GM12878 (cell line): Measurements from ENCODE around the gene CHRND. TPM values are rescaled to one million over a fixed set of nuclear protein-coding genes. Genes with fewer than 3 reads are reported as not detected.

ENCODE experiments used
- ATAC-seq: fragments of 200-7000 bp; cut with Tn5 transposase; 3 replicates; pipeline ENCODE4 v1.9.1; 2020; ENCODE audit warnings: mild to moderate bottlenecking, moderate library complexity
- BruUV-seq: library from RNA; stranded (reverse); fragments of 400-500 nt; replicated peaks from 2 replicates; lab custom pipeline; 2021; lab: Mats Ljungman, UMichigan
- CTCF ChIA-PET: fragments of 300-600 bp; sonication (Branson Sonifier 250); formaldehyde crosslinking; extraction: SDS; loops from one replicate; lab custom pipeline; 2021; ENCODE audit warnings: inconsistent platforms; lab: Yijun Ruan, JAX
- POLR2A ChIA-PET: fragments of 350-600 bp; formaldehyde crosslinking; extraction: SDS; loops from one replicate; lab custom pipeline; 2021; ENCODE audit warnings: inconsistent platforms; lab: Charles Lee
- RAD21 ChIA-PET: fragments of 300-600 bp; sonication (Branson Sonifier 250); formaldehyde crosslinking; loops from one replicate; lab custom pipeline; 2023; ENCODE audit warnings: antibody characterized with exemption; ENCODE audit not compliant: unreplicated experiment; lab: Charles Lee
- SMC1A ChIA-PET: fragments of 300-600 bp; sonication (Branson Sonifier 250); formaldehyde crosslinking; loops from one replicate; lab custom pipeline; 2023; ENCODE audit not compliant: unreplicated experiment, uncharacterized antibody; lab: Charles Lee
- DNase-seq: peaks from one replicate; pipeline ENCODE4 v3.0.0-alpha.2; 2011; ENCODE audit warnings: low read depth, low spot score
- FAIRE-seq: peaks from 3 replicates; lab custom pipeline; 2011; peaks lifted over from hg19 to GRCh38; lab: Jason Lieb, UNC
- H2AFZ ChIP-seq: 2 replicates; pipeline ENCODE4 v1.6.0; 2011; ENCODE audit warnings: low read depth, low read length, control low read depth; ENCODE audit not compliant: control insufficient read depth
- H3K27ac ChIP-seq: 2 replicates; pipeline ENCODE4 v1.5.1; 2011; ENCODE audit warnings: control low read depth; ENCODE audit not compliant: control insufficient read depth, insufficient read depth
- H3K27me3 ChIP-seq, 2 experiments: replicated peaks in 1 of 2; 2 replicates each; pipeline versions ENCODE4 v1.6.0 to v1.6.1; 2011; ENCODE audit warnings: low read length in 1 of 2; ENCODE audit not compliant: control insufficient read depth in 2 of 2, insufficient read depth in 2 of 2
- H3K36me3 ChIP-seq, 2 experiments: 2 replicates each; pipeline ENCODE4 v1.5.1; 2011; ENCODE audit warnings: low read length in 1 of 2; ENCODE audit not compliant: control insufficient read depth in 2 of 2, insufficient read depth in 2 of 2
- H3K4me1 ChIP-seq: 2 replicates; pipeline ENCODE4 v1.6.1; 2011; ENCODE audit warnings: mild to moderate bottlenecking, low read length, moderate library complexity, mixed read lengths; ENCODE audit not compliant: control insufficient read depth, insufficient read depth
- H3K4me2 ChIP-seq: 2 replicates; pipeline ENCODE4 v1.6.0; 2011; ENCODE audit warnings: control low read depth; ENCODE audit not compliant: control insufficient read depth, insufficient read depth
- H3K4me3 ChIP-seq: fragments of 200-600 bp; sonication (generic); 2 replicates; pipeline ENCODE4 v1.5.1; 2016
- H3K79me2 ChIP-seq: 2 replicates; pipeline ENCODE4 v1.6.0; 2011; ENCODE audit warnings: low read length; ENCODE audit not compliant: control insufficient read depth, insufficient read depth
- H3K9ac ChIP-seq: 2 replicates; pipeline ENCODE4 v1.8.0; 2011; ENCODE audit warnings: low read length, control low read depth, mixed read lengths; ENCODE audit not compliant: control insufficient read depth, insufficient read depth
- H3K9me3 ChIP-seq: replicated peaks from 3 replicates; pipeline ENCODE4 v1.5.1; 2011; ENCODE audit warnings: mild to moderate bottlenecking, low read length; ENCODE audit not compliant: control insufficient read depth, insufficient read depth
- H4K20me1 ChIP-seq: 2 replicates; pipeline ENCODE4 v1.6.0; 2011; ENCODE audit not compliant: control insufficient read depth, insufficient read depth
- ATF2 ChIP-seq: IDR thresholded peaks from 2 replicates; pipeline ENCODE4 v1.6.1; 2012; ENCODE audit warnings: low read length, inconsistent platforms
- EP300 ChIP-seq, 2 experiments: fragments of 150-350 bp in 1 of 2; IDR thresholded peaks; 2 replicates each; pipeline ENCODE4 v1.6.1; 2011 to 2012; ENCODE audit warnings: low read depth in 2 of 2, low read length in 2 of 2, borderline replicate concordance in 1 of 2, improper control_type of control experiment in 1 of 2, inconsistent platforms in 1 of 2; ENCODE audit not compliant: control insufficient read depth in 1 of 2
- HCFC1 ChIP-seq: fragments of 150-350 bp; IDR thresholded peaks from 2 replicates; pipeline ENCODE4 v1.6.1; 2014; ENCODE audit warnings: low read length
- KDM1A ChIP-seq: fragments of 200-600 bp; sonication (generic); IDR thresholded peaks from 2 replicates; pipeline ENCODE4 v1.6.1; 2016; ENCODE audit warnings: borderline replicate concordance
- MAX ChIP-seq: IDR thresholded peaks from 2 replicates; pipeline ENCODE4 v1.6.1; 2012; ENCODE audit warnings: low read depth, low read length, improper control_type of control experiment
- MEF2A ChIP-seq: IDR thresholded peaks from 2 replicates; pipeline ENCODE4 v1.6.1; 2011; ENCODE audit warnings: low read depth, mild to moderate bottlenecking, low read length, moderate library complexity; ENCODE audit not compliant: insufficient read depth
- NFXL1 ChIP-seq: fragments of 450-650 bp; IDR thresholded peaks from 2 replicates; pipeline ENCODE4 v1.6.1; 2017; ENCODE audit warnings: antibody characterized with exemption, mild to moderate bottlenecking, borderline replicate concordance
- PAX5 ChIP-seq: IDR thresholded peaks from 2 replicates; pipeline ENCODE4 v1.6.1; 2011; ENCODE audit warnings: low read depth, low read length, borderline replicate concordance
- SIX5 ChIP-seq: IDR thresholded peaks from 2 replicates; pipeline ENCODE4 v1.6.1; 2011; ENCODE audit warnings: mild to moderate bottlenecking, low read depth, low read length, moderate library complexity; ENCODE audit not compliant: severe bottlenecking
- SMAD5 ChIP-seq: IDR thresholded peaks from 2 replicates; pipeline ENCODE4 v1.6.1; 2016; ENCODE audit warnings: antibody characterized with exemption, low read depth
- STAT3 ChIP-seq: IDR thresholded peaks from 2 replicates; pipeline ENCODE4 v1.6.1; 2011; ENCODE audit warnings: low read depth, low read length, improper control_type of control experiment
- SUPT20H ChIP-seq: IDR thresholded peaks from 2 replicates; pipeline ENCODE4 v1.6.1; 2011; ENCODE audit warnings: low read depth, mild to moderate bottlenecking, low read length, moderate library complexity, borderline replicate concordance; ENCODE audit not compliant: control insufficient read depth
- TCF3 ChIP-seq: IDR thresholded peaks from 2 replicates; pipeline ENCODE4 v1.6.1; 2012; ENCODE audit warnings: low read depth, mild to moderate bottlenecking, low read length, borderline replicate concordance; ENCODE audit not compliant: insufficient read depth
- ZNF384 ChIP-seq: IDR thresholded peaks from 2 replicates; pipeline ENCODE4 v1.6.1; 2012; ENCODE audit warnings: low read depth, mild to moderate bottlenecking, low read length, improper control_type of control experiment, borderline replicate concordance
- WGBS: methylation state at CpG from one replicate; pipeline ENCODE4 v1.1.6; 2016; ENCODE audit warnings: low lambda C conversion rate; ENCODE audit not compliant: insufficient replicate concordance, insufficient coverage; ENCODE audit errors: missing lambda C conversion rate; 5-methylcytosine and 5-hydroxymethylcytosine counted together
- in situ Hi-C: fragments of 300-500 bp; cut with MboI; formaldehyde crosslinking; loops from 9 replicates; pipeline ENCODE4 v1.14.3; 2018; ENCODE audit warnings: mixed read lengths
- intact Hi-C: fragments of 100-400 bp; cut with micrococcal nuclease; formaldehyde crosslinking; loops from one replicate; pipeline ENCODE4 v1.14.2; 2022; ENCODE audit not compliant: unreplicated experiment
- polyA plus RNA-seq, 11 experiments: library from polyadenylated mRNA; depleted of rRNA in 4 of 11; unstranded in 6 of 11; stranded (reverse) in 5 of 11; fragments of >200 nt; fragmentation: Nextera tagmentation in 4 of 11; fragmentation: Illumina TruSeq in 1 of 11; extraction: Ambion mirVana in 4 of 11; extraction: Trizol in 1 of 11; gene quantifications; 1 replicate in 1 of 11; 2 replicates in 10 of 11; pipeline versions ENCODE4 v1.2.1 to v1.2.3, GENCODE V29; 2011 to 2016; ENCODE audit warnings: inconsistent platforms in 2 of 11, missing spikeins in 2 of 11, low read depth in 1 of 11
- total RNA-seq, 4 experiments: library from RNA; depleted of rRNA in 3 of 4; stranded (reverse); fragments of >200 nt in 3 of 4; fragmentation: Illumina TruSeq in 1 of 4; extraction: Trizol in 1 of 4; gene quantifications; 2 replicates each; pipeline versions ENCODE4 v1.2.1 to v1.2.3, GENCODE V29; 2013 to 2021

The CHRND gene
- total and polyA plus RNA-seq, 10 of the 15 experiments (the other 5 are each of a cell fraction or from before 2014, with no cell fraction given), result not detected

- ATAC-seq, result no peak
- TF ChIP-seq TCF3 (no peak), SMAD5 (no peak), MEF2A (no peak), MAX (no peak)
- TF ChIP-seq, all 136 proteins: peak for 0
Observed at GRCh38 chr2:232574674-232575403, 48.9 kb downstream of the CHRND start.

DNA sequence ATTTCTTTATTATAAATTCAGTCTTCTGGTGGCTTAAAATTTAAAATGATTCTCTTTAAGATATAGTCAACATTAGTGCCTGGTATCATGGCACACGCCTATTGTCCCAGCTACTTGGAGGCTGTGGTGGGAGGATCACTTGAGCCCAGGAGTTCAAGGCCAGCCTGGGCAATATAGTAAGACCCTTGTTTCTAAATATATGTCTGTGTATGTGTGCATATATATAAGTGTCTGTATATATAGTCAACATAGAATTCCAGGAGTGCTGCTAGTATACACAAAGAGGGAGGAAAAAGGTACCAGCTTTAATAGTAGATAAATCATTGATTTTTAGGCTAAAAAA, 49.4 kb downstream of the CHRND start:
- Histone ChIP-seq H3K4me3 (no peak overlapping the region), H3K27ac (no peak overlapping the region), H3K4me2 (no peak overlapping the region), H3K9ac (no peak overlapping the region), H3K36me3 (peaks cover 0 to 26% of the 10 kb centered on the region in 2 experiments), H3K79me2 (no peaks in the 10 kb centered on the region), H3K27me3 (no peaks in the 10 kb centered on the region), H4K20me1 (no peaks in the 10 kb centered on the region), H3K9me3 (no peaks in the 10 kb centered on the region), H2AFZ (no peak overlapping the region), H3K4me1 (peaks cover 8% of the 10 kb centered on the region; the same call in 1 of the 2 replicates)
- ChIA-PET RAD21 (no interaction called here), POLR2A (interaction anchor here (0.6 kb wide), 1 partner anchor 401 kb away, joined by 3 read pairs; no protein-coding TSS in a partner anchor), SMC1A (no interaction called here), CTCF (no interaction called here)
- FAIRE-seq, result no peak
- BruUV-seq, result no TSS peak
- in situ Hi-C loops (no loop called here), intact Hi-C loops (no loop called here)
- ATAC-seq, result no peak
- WGBS, result 95% methylated on average over 1 of the region's 1 CpG
- DNase-seq, result no peak
- TF ChIP-seq KDM1A (no peak), ZNF384 (no peak), PAX5 (no peak), HCFC1 (no peak), EP300 (IDR thresholded peaks at IDR 0.05; ENCODE audit: borderline replicate concordance in 1 of 2, control insufficient read depth in 1 of 2, low read depth in 2 of 2, low read length in 2 of 2) (no peak), SIX5 (no peak), NFXL1 (no peak), STAT3 (no peak), ATF2 (no peak), SUPT20H (no peak)

More at GRCh38 chr2:232574674-232575403, 48.9 kb downstream of the CHRND start:
- WGBS, result 96% methylated on average over 5 of the region's 5 CpGs
- Histone ChIP-seq H4K20me1 (no peaks in the 10 kb centered on the region), H3K4me3 (no peak overlapping the region), H3K9me3 (no peaks in the 10 kb centered on the region), H3K4me1 (peaks cover 3% of the 10 kb centered on the region; the same call in 1 of the 2 replicates), H3K27ac (no peak overlapping the region), H2AFZ (no peak overlapping the region), H3K4me2 (no peak overlapping the region), H3K27me3 (no peaks in the 10 kb centered on the region), H3K9ac (no peak overlapping the region), H3K79me2 (no peaks in the 10 kb centered on the region), H3K36me3 (peaks cover 0 to 26% of the 10 kb centered on the region in 2 experiments)
- ChIA-PET SMC1A (no interaction called here), RAD21 (no interaction called here), CTCF (no interaction called here), POLR2A (interaction anchor here (0.6 kb wide), 1 partner anchor 400 kb away, joined by 3 read pairs; no protein-coding TSS in a partner anchor)
- intact Hi-C loops (no loop called here), in situ Hi-C loops (no loop called here)
- no TSS peak for BruUV-seq
- no peak for DNase-seq
- no peak for FAIRE-seq
